NCI-H446 treated with DMSO at 0.1 percent for 48 hours (cell line): Measurements from ENCODE around the gene SLC4A4.
"Not testable (repeated sequence)": the region's sequence is repeated elsewhere in the genome, so short reads cannot be mapped to it uniquely, and the experiment has no call there.

ENCODE experiments used
- DNase-seq: peaks from one replicate; lab custom pipeline; 2025; lab: John Stamatoyannopoulos, UW

SLC4A4 gene

DNA sequence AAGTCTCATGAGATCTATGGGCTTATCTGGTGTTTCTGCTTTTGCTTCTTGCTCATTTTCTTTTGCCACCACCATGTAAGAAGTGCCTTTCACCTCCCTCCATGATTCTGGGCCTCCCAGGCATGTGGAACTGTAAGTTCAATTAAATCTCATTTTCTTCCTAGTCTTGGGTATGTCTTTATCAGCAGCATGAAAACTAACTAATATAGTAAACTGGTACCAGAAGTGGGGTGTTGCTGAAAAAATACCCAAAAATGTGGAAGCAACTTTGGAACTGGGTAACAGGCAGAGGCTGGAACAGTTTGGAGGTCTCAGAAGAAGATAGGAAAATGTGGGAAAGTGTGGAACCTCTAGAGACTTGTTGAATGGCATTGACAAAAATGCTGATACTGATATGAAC, 70.1 kb downstream of the SLC4A4 start:
- not testable (repeated sequence) for DNase-seq

DNA sequence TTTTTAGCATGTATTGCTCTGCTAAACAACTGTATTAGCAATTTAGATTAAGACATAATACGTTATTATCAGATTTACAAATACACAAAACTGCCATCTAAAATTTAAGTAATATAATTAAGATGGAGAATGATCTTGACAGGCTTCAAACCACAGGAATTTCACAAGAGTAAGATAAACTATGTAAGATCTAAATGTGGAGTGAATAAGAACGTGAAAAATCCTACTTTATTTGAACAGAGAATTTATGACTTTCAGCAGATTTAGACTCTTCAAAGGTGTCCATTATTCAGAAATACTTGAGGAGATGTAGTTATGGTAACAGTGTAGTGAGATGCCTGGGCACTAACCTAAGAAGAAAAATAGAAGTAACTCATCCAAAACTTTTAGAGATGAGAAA, 73.2 kb downstream of the SLC4A4 start:
- DNase-seq, result no peak

DNA sequence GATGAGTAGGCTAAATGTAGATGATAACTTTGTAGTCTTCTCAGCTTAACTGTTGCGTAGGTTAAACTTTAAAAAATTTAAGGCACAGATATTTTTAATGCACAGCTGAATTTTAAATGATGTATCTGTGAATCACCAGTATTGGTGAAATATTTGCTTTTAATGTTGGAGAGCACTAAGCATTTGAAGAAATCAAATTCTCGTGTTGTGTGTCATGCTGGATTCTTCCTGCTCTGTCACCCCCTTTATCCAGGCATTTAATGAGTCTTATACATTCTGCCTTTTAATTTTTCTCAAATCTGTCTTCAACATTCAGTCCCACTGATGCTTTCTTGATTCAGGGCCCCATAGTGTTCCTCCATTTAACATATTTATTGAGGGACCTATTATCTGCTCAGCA, 76.7 kb downstream of the SLC4A4 start:
- DNase-seq, result no peak

DNA sequence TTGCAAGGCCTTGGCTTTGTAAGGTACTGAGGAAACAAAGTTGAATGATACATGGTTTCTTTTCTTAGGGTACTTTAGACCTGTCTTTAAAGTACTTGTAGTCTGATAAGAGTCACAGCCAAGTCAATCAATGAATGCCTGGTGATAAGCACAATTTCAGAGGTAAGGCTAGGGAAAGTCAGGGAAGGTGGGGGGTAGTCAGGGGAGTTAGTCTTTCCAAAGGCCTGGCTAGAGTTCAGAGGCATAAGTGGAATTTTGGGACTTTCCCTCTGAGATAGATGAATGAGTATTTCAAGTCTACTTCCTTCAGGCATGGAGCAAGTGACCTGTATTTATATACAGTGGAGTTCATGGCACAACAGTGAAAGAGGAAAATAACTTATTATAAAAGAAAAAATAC, 78.3 kb downstream of the SLC4A4 start:
- DNase-seq, result no peak

DNA sequence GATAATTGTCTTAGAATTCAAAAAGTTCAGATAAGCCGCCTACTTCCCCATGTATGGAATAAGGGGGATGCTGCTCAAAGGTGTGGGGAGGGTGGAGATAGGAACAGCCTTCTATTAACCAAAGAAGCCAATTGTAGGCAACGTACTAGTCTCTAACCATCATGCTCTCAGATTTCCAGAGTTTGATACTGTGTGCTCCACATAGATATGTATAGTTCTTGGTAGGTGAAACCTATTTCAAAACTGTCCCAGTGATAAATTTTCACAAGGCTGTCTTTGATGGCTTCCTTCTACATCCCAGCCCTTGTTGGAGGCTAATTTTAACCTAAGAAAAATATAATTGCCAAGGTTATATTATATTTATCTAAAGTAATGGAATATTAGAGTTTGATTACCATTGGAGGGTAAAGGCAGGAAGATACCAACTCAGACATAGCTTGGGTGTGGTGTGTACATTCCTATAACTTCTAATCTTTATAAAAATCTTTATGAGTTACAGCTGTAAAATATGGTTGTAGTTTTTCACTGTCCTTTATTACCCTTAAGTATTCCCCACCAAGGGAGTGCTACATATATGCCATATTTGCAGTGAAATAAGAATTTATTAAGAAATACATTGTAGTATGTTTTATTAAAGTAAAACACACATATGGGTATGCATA, 87.7 kb downstream of the SLC4A4 start:
- no peak for DNase-seq

DNA sequence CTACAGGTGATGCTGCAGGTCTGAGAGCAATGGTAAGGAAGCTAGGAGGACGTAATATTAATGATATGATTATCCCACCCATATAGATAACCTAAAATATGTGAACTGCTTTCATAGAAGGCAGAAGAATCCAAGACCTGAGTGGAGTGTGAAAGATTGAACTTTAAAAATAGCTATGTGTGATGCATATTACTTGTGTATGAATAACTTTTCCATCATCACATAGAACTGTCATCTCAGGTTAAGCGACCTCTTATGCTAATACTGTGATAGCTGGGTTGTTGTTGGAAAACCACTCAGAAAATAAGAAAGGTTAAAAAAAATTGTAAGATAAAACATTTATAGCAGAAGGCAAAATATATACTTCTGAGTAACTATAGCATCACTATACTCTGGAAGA, 90.3 kb downstream of the SLC4A4 start:
- no peak for DNase-seq

DNA sequence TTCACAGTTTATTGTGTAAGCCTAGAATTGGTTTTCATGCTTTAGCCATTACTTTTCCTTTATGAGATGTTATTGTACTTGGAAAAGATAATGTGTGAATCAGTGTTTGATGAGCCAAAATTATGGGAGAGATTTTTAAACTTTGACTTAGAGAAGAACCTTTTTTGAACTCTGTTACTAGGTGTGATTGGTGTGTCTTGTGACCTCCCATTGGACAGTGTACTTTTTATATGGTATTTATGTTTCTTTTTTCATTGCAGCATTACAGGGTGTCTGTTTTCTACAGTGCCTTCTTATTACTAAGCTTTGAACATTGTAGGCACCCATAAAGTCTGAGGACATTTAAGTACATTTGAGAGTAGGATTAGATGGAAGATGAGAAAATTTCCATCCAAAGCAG, 91.1 kb downstream of the SLC4A4 start:
- no peak for DNase-seq

DNA sequence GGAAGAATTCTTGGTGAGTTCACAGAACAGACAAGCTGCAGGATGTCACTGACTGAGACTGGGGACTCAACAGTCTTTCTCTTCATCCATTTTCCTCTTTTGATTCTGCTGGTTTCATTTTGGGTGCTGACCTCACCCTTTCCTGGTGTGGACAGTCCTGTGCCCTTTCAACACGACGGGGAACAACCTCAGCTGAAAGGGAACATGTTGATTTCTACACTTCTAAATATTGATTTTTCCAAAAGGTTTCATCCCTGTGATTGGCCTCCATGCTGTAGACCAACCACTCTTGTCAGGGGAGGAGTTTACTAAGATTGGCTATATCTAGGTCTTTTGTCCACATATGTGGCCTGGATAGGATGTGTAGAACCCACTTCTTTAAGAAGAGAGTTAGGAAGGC, 91.8 kb downstream of the SLC4A4 start:
- no peak for DNase-seq

DNA sequence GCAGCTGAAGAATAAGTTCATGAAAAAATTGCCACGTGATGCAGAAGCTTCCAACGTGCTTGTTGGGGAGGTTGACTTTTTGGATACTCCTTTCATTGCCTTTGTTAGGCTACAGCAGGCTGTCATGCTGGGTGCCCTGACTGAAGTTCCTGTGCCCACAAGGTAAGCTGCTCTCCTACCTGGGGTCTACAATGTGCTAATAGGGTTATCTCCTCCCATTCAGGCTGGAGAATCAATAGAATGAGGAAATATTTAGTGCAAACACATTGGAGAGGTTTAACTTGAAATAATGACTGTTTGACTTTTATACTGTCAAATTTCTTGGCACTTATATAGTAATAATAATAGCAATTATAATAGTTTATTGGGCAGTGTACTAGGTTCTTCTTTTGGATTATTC, 101.8 kb downstream of the SLC4A4 start:
- no peak for DNase-seq

DNA sequence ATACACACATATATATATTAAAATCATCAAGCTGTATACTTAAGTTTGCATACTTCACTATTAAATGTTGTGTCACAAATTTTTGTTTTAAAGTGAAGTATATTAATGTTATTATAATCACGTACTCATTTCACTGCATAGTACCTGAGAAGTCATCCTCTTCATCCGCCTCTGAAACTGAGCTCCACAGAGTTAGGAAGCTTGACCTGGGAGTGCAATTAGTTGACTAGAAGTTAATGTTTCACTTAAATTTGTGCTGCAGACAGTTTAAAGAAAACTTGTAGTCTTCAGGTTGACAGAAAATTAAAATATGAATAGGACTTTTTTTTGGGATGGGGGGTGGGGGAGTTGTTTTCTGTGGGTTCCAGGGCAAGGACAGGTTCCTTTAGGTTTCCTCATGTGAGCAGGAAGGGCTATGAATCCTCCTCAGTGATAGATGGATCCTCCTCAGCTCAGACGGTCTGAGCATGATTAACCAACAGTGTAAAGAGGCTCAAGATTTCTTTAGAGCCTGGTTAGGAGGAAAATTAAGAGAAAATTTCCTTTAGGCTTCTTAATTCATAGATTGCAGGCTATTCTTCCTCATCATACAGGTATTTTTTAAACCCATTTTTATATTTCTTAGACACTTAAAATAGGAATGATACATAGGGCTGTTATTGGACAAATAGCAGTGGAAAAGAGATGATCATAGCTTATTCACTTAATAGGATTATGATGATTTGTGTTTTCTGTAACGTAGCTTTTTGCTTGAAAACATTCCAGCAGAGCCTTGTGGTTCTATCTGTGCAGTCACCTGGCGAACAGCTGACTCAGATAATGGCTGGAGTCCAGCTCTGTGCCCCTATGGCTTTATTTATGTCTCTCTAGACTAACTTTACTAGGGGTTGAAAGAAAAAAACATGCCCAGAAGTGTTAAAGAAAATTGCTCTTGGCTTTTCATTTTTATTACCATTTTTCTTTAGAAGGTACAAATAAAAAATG, 102.7 kb downstream of the SLC4A4 start:
- DNase-seq, result no peak

DNA sequence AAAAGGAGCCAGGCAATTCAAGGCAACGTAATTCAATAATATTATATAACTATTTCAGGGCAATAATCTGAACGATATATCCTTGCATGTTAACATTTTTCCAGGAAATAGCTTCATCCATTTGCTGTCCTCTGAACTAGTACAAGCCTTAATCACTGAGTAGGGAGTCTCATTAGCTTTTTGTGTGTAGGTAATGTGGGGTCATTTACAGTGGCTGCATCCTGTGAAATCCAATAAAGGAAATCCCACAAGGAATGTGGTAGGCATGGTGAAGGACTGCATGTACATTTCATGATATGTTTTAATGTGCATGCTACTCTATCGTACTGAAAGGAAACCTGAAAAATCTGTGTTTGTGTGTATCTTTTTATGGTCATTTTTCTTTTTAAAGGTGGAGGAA, 103.5 kb downstream of the SLC4A4 start:
- DNase-seq, result no peak

DNA sequence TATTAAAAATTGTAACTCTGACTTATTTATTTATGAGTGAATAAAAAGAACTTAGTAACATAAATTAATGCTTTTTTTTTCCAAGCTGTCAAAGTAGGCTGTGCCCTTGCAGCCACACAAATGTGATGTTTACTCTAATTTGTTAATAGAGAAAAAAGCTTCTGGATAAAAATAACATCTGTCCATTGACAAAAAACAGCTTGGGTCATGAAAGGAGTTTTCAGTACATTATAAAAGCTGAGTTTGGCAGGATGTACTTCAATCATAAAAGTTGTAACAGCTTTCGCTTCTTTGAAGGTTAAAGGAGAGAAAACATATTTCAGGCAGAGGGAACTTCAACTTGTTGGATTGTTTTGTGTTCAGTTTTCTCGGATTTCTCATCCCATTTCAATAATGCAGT, 105.6 kb downstream of the SLC4A4 start:
- DNase-seq, result no peak

DNA sequence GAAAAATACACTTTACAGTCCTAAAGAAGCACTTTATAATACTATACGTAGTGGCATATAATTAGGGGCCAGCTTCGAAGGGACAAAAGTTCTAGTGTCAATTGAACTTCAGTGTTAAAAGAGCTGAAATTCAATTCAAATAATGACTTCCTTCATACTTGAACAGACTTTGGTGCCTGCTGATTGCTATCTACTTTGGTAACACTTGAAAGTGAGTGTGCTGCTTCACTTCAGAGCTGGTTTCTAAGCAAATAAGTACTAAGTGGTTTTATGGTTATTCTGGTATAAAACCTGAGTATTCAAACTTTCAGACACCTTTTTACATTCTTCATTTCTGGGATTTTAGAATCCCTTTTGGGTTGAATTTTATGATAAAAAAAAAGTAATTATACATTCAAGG, 107.0 kb downstream of the SLC4A4 start:
- no peak for DNase-seq

DNA sequence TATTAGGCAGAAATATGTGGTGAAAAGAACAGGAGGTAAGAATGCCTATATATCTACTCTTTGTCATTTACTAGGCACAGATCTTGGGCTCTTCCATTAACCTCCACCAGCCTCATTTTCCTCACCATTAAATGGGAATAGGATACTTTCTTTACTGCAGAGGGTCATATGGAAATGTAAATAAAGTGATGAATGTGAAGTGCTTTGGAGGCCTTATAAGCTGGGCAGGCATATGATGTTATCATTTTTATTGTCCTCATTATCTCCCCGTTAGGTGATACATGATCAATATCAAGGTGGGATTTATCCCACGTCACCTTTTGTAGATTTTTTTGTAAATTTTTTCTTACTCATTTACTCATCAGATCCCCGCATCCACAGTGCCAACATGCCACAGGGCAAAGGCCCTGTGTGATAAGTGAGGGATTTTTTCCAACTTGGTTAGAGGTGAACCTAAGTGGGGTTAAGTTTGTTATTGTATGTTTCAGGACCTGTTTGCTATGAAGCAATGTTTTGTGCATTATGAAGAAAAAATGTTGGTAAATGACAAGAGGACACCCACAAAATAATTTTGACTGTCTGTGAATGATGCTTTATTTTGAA, 107.8 kb downstream of the SLC4A4 start:
- no peak for DNase-seq

DNA sequence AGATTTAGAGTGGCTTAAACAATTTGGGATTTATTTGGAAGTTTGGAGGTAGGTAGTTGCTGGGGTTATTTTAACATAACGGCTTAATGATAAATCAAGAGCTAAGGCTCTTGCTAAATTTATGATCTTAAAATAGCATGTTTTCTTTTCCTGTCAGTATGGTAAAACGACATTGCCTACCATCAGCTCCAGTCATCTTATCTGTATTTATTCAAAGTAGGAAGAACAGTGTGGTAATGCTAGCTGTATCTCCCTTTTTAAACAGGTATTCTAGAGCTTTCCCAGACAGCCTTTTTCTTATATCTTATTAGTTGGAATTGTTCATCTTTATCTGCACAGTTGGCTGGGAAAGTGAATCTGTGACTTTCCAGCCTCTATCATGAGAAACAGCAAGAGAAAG, 110.2 kb downstream of the SLC4A4 start:
- DNase-seq, result no peak

DNA sequence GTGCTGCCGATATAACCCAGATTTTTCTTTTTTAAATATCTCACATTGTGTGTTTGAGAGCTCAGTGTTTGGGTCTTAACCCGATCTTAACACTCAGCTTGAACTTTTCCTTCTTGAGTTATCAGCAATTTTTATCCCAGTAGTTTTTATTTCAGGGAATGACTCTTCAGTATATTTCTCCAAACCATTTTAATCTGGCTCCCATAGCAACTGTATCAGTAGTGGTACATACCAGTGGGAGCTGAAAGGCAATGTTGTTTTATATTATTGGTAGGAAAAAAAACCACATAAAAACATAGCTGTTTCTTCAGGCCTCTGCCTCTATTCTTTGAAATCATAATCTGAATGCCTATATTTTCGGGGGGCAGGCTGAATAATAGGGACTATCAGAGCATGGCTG, 111.1 kb downstream of the SLC4A4 start:
- no peak for DNase-seq

DNA sequence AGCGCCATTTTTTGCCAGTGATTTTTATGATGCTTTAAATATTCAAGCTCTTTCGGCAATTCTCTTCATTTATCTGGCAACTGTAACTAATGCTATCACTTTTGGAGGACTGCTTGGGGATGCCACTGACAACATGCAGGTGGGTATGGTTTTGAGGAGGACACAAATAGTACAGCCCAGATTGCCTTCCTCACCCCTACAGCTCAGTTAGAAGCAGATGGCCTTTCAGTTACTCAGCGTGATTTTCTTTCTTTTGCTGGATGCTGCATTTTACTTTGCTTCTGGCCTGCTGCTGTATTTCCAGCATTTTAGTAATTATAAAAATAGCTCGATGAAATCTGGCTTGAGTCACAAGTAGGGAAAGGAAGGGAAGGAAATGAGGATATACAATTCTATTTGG, 114.7 kb downstream of the SLC4A4 start:
- no peak for DNase-seq

DNA sequence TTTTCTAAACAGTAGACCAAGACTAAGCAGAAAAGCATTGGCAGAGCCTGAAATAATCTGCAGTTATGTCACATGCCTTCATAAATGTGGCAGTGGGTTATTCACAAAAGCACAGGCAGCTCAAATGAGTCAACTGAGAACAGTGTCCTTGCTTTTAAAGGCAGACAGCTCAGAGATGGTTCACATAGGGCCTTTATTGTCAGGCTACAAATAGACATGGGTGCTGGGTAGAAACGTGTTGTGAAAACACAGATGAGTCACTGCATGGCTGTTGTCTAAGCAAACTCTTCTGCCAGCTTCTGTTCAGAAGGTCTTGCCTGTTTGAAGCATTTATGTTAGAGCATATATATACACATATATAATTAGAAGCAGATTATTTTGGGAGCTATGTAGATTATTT, 118.0 kb downstream of the SLC4A4 start:
- DNase-seq, result peak; percentile 11

DNA sequence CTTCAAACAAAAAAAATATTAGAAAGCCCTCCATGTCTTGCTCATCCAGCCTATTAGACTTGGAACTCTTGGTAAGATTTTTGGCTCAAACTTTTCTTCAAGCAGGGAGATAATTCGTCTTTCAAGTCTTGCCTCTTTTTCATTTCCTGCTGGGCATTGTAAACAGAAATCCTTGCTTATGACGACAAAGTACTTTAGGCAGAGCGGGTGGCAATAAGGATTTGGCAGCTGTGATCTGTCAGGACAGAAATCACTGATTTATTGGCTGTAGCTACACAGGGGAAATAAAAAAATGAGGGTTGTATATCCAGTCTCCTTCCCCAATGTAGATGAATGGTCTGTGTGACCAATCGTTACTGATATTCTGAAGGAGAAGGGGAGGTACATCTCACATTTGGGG, 121.6 kb downstream of the SLC4A4 start:
- peak; percentile 62 for DNase-seq

DNA sequence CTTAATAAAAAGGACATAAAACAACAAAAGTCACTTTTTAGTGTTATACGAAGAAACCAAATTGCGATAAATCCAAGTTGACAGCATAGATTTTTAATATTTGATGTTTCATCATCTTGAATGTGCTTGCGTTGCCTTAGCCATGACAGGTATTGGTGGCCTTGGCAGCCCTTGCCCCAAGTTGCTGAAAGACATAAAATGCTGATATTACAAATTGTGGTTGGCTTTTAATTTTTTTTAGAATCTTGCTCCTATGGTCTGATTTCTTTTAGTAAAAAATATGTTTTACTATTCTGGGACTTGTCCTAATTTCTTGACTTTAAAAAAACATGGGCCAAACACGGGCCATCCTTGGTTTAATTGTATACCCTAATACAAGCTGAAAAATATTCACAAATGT, 122.6 kb downstream of the SLC4A4 start:
- no peak for DNase-seq

DNA sequence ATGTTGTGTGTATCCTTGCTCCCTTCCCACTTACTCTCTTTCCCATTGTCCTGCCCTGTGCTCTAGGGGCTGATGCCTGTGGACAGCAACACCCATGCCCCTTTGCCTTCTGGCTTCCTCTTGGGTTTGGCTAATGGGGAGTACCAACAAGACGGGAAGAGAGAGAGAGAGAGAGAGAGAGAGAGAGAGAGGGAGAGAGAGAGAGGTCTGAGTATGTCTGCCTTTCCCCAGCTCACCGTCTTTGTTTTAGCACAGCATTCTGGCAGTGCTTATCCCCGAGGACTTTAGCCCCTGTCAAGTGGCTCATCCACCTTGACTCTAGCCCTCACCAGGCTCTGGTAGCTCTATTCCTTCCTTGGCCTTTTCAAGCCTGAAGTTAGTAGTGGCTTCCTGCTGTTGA, 128.0 kb downstream of the SLC4A4 start:
- DNase-seq, result no peak

DNA sequence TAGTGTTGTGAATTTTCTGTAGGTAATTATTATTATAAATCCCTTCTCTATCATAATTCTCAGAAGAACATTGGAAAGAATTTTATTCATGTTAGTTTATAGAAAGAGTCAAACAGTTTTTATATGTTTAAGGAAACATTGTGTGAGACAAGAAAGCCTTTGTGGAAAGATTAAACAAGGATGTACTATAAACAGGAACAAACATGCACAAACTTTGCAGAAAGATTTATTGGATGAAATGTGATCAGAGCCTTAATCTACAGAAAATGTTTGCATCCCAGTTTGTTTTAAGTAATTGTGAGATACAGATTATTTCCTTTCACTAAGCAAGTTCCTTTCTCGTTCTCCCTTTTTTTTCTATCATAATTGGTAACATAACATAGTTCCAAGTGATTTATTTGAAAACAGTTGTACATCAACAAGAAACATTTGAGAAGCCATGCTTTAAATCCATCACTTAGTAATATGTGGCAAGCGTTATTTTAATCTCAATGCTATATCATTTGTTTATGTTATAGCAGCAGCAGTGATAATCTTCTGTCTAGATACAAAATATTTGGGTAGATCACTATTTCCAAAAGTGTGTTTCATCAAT, 129.4 kb downstream of the SLC4A4 start:
- no peak for DNase-seq

DNA sequence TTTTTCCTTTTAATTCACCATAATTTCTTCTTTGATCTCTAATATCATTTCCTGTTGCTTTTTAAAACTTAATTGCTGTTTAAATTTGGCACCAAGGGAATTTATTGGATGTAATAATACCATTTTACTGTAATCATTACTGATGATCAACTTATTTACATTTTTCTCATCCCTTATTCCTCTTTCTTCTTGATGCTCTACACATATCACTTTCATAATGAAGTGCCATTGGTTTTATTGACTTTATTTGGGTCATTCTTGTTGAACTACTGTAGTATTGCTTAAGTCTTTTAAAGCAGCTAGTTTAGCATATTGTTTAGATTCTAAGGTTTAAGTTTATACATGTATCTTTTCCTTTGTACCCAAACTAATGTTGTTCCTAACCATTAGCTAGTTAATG, 130.7 kb downstream of the SLC4A4 start:
- no peak for DNase-seq
